Omental fat pad (tissue), 4 donors: ENCODE results near the gene SETSIP. TPM values are rescaled to one million over a fixed set of nuclear protein-coding genes. Genes with fewer than 3 reads are reported as not detected.

Source experiments
- ATAC-seq: fragments of 150-250 bp; one replicate; pipeline ENCODE4 v1.9.1; 2016; ENCODE audit warnings: mild to moderate bottlenecking, moderate library complexity; ENCODE audit not compliant: low FRiP score
- DNase-seq: peaks from one replicate; pipeline ENCODE4 v3.0.0-alpha.2; 2019; ENCODE audit warnings: low spot score
- total RNA-seq, 4 donors: library from RNA; depleted of rRNA; stranded (reverse); fragments of >200 nt; gene quantifications; one replicate each; pipeline ENCODE4 v1.1.0, GENCODE V29; 2016
- TF ChIP-seq, protein P1 (sequence below), 3 donors: fragments of 450-650 bp; IDR thresholded peaks; one replicate each; pipeline ENCODE4 v1.5.1; 2016 to 2017; ENCODE audit warnings: antibody characterized with exemption in 3 of 3, mild to moderate bottlenecking in 3 of 3, moderate library complexity in 2 of 3

Gene SETSIP
- total RNA-seq, 4 donors from 2014 or later: not detected

GRCh38 chr1:92065042-92065441, 10.2 kb downstream of the SETSIP start:
- TF ChIP-seq, protein P1, sequence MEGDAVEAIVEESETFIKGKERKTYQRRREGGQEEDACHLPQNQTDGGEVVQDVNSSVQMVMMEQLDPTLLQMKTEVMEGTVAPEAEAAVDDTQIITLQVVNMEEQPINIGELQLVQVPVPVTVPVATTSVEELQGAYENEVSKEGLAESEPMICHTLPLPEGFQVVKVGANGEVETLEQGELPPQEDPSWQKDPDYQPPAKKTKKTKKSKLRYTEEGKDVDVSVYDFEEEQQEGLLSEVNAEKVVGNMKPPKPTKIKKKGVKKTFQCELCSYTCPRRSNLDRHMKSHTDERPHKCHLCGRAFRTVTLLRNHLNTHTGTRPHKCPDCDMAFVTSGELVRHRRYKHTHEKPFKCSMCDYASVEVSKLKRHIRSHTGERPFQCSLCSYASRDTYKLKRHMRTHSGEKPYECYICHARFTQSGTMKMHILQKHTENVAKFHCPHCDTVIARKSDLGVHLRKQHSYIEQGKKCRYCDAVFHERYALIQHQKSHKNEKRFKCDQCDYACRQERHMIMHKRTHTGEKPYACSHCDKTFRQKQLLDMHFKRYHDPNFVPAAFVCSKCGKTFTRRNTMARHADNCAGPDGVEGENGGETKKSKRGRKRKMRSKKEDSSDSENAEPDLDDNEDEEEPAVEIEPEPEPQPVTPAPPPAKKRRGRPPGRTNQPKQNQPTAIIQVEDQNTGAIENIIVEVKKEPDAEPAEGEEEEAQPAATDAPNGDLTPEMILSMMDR (IDR thresholded peaks at IDR 0.05): no peak
- DNase-seq (no peak), ATAC-seq (no peak)

DNA sequence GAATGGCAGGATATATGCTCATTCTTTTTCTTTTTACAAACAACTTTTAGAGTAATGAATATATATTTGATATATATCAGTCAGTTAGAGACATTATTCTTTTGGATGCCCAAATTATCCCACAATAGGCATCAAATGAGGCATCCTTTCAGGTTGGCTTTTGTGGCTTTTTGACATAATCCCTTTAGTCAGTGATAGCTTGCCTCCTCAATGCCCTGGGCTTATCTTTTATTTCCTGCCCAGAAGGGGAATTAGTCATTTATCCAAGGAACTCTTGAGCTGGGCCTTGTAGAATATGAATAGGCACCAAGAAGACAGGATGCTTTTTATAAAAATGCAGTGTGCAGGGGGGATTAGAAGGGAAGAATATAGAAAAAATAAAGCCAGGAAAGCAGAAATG, 23.3 kb downstream of the SETSIP start:
- ATAC-seq (no peak), DNase-seq (no peak)
- TF ChIP-seq, protein P1 (IDR thresholded peaks at IDR 0.05): no peak

- TF ChIP-seq, protein P1 (IDR thresholded peaks at IDR 0.05): no peak
- no peak for ATAC-seq
- no peak for DNase-seq
These were observed 29.3 kb downstream of the SETSIP start for GRCh38 chr1:92045766-92046495.

DNA sequence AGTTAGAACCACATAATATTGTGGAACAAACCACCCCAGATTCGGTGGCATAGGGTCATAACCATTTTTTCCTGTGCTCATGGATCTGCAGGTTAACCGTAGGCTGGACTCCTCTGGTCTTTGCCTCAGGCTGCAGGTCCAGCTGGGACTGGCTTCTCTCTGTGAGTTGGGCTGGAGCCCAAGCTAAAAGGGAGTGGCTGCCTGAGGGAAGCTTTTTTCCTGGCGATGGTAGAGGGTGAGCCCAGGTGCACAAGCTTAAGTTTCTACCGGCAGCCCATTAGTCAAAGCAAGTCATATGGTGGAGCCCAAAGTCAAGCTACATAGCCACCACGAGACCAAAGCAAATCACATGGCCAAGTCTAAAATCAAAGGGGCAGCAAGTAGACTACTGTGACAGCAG, 31.6 kb downstream of the SETSIP start:
- TF ChIP-seq, protein P1 (IDR thresholded peaks at IDR 0.05): no peak
- no peak for ATAC-seq
- DNase-seq: no peak

DNA sequence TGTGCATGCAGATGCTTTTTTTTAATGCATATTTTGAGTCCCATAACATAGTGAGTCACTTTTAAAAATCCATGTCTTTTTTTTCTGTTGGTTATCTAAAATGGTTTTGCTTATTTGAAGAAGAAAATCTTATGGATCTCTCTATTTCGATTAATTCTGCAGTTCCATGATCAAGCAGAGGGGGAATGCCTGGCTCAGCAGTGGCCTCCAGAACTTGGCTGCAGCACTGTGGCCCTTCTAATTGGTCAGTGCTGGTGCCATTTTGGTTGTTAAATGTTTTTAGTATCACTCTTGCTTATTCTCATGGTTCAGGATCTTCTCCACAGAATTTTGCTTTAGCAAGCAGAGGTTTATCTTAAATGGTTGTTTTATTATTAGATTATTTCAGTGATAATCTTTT, 34.2 kb downstream of the SETSIP start:
- no peak for ATAC-seq
- DNase-seq: no peak
- TF ChIP-seq, protein P1 (IDR thresholded peaks at IDR 0.05): no peak

GRCh38 chr1:92038695-92039346, 36.4 kb downstream of the SETSIP start:
- TF ChIP-seq, protein P1 (IDR thresholded peaks at IDR 0.05): no peak
- ATAC-seq: no peak
- DNase-seq: no peak

DNA sequence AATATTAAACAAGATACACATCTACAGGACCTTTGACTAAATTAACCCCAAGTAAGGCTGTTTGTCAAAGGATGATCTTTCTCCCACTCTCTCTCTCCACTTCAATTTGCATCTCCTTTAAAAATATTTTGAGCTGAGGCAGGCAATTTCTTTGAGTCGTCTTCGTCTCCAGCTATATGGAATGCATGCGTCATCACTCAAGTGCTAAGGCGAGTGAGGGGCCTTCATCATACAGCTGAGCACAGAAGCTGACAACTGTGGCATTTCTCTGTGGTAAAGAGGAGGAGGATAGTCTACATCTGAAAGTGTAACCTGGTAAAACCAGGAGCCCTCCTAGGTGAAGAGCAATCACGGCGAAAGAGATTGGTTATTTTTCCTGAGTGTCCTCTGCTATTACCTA, 37.8 kb downstream of the SETSIP start:
- TF ChIP-seq, protein P1 (IDR thresholded peaks at IDR 0.05): no peak
- no peak for DNase-seq
- ATAC-seq: no peak
